Measurements from ENCODE around the gene PNMT.

DNA sequence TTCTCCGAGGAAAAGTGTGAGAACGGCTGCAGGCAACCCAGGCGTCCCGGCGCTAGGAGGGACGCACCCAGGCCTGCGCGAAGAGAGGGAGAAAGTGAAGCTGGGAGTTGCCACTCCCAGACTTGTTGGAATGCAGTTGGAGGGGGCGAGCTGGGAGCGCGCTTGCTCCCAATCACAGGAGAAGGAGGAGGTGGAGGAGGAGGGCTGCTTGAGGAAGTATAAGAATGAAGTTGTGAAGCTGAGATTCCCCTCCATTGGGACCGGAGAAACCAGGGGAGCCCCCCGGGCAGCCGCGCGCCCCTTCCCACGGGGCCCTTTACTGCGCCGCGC lies 31.5 kb downstream of the PNMT start, which contains the start of gene ERBB2:
- TF ChIP-seq KLF17 (tag by site-specific recombination; IDR thresholded peaks at IDR 0.05) (no peak), CTCF (tag by site-specific recombination; IDR thresholded peaks at IDR 0.05) (no peak), ZNF596 (tag by site-specific recombination; IDR thresholded peaks at IDR 0.05) (no peak), ZNF747 (tag by site-specific recombination; IDR thresholded peaks at IDR 0.05) (no peak), ZNF521 (tag by site-specific recombination; IDR thresholded peaks at IDR 0.05) (no peak), YY1 (tag by site-specific recombination; IDR thresholded peaks at IDR 0.05) (no peak), GFI1B (tag by site-specific recombination; IDR thresholded peaks at IDR 0.05) (no peak), KLF10 (tag by site-specific recombination; IDR thresholded peaks at IDR 0.05) (no peak), ZNF792 (tag by site-specific recombination; IDR thresholded peaks at IDR 0.05) (no peak), ZNF580 (tag by site-specific recombination; IDR thresholded peaks at IDR 0.05) (no peak)
- TF ChIP-seq, protein P1, sequence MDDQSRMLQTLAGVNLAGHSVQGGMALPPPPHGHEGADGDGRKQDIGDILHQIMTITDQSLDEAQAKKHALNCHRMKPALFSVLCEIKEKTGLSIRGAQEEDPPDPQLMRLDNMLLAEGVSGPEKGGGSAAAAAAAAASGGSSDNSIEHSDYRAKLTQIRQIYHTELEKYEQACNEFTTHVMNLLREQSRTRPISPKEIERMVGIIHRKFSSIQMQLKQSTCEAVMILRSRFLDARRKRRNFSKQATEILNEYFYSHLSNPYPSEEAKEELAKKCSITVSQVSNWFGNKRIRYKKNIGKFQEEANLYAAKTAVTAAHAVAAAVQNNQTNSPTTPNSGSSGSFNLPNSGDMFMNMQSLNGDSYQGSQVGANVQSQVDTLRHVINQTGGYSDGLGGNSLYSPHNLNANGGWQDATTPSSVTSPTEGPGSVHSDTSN (CRISPR knock-in tag; IDR thresholded peaks at IDR 0.05), result no peak
- TF ChIP-seq, protein P2, sequence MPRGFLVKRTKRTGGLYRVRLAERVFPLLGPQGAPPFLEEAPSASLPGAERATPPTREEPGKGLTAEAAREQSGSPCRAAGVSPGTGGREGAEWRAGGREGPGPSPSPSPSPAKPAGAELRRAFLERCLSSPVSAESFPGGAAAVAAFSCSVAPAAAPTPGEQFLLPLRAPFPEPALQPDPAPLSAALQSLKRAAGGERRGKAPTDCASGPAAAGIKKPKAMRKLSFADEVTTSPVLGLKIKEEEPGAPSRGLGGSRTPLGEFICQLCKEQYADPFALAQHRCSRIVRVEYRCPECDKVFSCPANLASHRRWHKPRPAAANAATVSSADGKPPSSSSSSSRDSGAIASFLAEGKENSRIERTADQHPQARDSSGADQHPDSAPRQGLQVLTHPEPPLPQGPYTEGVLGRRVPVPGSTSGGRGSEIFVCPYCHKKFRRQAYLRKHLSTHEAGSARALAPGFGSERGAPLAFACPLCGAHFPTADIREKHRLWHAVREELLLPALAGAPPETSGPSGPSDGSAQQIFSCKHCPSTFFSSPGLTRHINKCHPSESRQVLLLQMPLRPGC (tag by site-specific recombination; IDR thresholded peaks at IDR 0.05), result 0 out of 2 replicates have a peak, but pooled peaks have one; percentile 57
- TF ChIP-seq, protein P3, sequence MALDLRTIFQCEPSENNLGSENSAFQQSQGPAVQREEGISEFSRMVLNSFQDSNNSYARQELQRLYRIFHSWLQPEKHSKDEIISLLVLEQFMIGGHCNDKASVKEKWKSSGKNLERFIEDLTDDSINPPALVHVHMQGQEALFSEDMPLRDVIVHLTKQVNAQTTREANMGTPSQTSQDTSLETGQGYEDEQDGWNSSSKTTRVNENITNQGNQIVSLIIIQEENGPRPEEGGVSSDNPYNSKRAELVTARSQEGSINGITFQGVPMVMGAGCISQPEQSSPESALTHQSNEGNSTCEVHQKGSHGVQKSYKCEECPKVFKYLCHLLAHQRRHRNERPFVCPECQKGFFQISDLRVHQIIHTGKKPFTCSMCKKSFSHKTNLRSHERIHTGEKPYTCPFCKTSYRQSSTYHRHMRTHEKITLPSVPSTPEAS (tag by site-specific recombination; IDR thresholded peaks at IDR 0.05), result no peak
- TF ChIP-seq, protein P4, sequence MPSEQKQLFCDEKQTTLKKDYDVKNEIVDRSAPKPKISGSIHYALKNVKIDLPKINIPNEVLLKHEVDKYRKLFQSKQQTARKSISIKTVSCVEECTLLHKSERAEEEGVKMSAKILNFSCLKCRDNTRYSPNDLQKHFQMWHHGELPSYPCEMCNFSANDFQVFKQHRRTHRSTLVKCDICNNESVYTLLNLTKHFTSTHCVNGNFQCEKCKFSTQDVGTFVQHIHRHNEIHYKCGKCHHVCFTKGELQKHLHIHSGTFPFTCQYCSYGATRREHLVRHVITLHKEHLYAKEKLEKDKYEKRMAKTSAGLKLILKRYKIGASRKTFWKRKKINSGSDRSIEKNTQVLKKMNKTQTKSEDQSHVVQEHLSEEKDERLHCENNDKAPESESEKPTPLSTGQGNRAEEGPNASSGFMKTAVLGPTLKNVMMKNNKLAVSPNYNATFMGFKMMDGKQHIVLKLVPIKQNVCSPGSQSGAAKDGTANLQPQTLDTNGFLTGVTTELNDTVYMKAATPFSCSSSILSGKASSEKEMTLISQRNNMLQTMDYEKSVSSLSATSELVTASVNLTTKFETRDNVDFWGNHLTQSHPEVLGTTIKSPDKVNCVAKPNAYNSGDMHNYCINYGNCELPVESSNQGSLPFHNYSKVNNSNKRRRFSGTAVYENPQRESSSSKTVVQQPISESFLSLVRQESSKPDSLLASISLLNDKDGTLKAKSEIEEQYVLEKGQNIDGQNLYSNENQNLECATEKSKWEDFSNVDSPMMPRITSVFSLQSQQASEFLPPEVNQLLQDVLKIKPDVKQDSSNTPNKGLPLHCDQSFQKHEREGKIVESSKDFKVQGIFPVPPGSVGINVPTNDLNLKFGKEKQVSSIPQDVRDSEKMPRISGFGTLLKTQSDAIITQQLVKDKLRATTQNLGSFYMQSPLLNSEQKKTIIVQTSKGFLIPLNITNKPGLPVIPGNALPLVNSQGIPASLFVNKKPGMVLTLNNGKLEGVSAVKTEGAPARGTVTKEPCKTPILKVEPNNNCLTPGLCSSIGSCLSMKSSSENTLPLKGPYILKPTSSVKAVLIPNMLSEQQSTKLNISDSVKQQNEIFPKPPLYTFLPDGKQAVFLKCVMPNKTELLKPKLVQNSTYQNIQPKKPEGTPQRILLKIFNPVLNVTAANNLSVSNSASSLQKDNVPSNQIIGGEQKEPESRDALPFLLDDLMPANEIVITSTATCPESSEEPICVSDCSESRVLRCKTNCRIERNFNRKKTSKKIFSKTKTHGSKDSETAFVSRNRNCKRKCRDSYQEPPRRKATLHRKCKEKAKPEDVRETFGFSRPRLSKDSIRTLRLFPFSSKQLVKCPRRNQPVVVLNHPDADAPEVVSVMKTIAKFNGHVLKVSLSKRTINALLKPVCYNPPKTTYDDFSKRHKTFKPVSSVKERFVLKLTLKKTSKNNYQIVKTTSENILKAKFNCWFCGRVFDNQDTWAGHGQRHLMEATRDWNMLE (tag by site-specific recombination; conservative IDR thresholded peaks at IDR 0.05; ENCODE audit: low read depth), result no peak
